Mucosa of descending colon (tissue), 3 donors: ENCODE results near the gene FDPS. TPM values are rescaled to one million over a fixed set of nuclear protein-coding genes. Genes with fewer than 3 reads are reported as not detected.
"Not testable (repeated sequence)": the region's sequence is repeated elsewhere in the genome, so short reads cannot be mapped to it uniquely, and the experiment has no call there.

Source experiments
- ATAC-seq: fragments of 200-7000 bp; cut with Tn5 transposase; one replicate; pipeline ENCODE4 v1.9.1; 2020; ENCODE audit warnings: mild to moderate bottlenecking, moderate library complexity
- DNase-seq, 3 donors: peaks; one replicate each; pipeline ENCODE4 v3.0.0-alpha.2; 2020
- H3K36me3 ChIP-seq: fragments of 200-600 bp; one replicate; pipeline ENCODE4 v1.8.0; 2021; ENCODE audit warnings: low read depth, mild to moderate bottlenecking
- H3K4me1 ChIP-seq: fragments of 200-600 bp; one replicate; pipeline ENCODE4 v1.8.0; 2021; ENCODE audit warnings: low read depth, mild to moderate bottlenecking
- H3K4me3 ChIP-seq: fragments of 200-600 bp; one replicate; pipeline ENCODE4 v1.8.0; 2021; ENCODE audit warnings: mild to moderate bottlenecking
- H3K9me3 ChIP-seq: fragments of 200-600 bp; one replicate; pipeline ENCODE4 v1.8.0; 2021; ENCODE audit warnings: mild to moderate bottlenecking
- CTCF ChIP-seq: fragments of 200-600 bp; IDR thresholded peaks from one replicate; pipeline ENCODE4 v1.8.0; 2022; ENCODE audit warnings: antibody characterized with exemption, mild to moderate bottlenecking
- intact Hi-C, 2 donors: fragments of 100-400 bp; cut with DNase I in 1 of 2; cut with micrococcal nuclease in 1 of 2; formaldehyde crosslinking; loops; one replicate each; pipeline versions ENCODE4 v1.11.0 to v1.11.1; 2022; cut with DNase I, micrococcal nuclease
- total RNA-seq, 3 donors: library from RNA; stranded (reverse); fragmentation: NEBNext Ultra II Directional in 2 of 3; extraction: Animal tissue kit (Norgen Biotek cat#: 25700) in 2 of 3; gene quantifications; one replicate each; pipeline versions ENCODE4 v1.2.1 to v1.2.4, GENCODE V29; 2021 to 2023
- donor health status: DM: no; HTN: no; CAD: no; lungs with moderate emphysema.
- donor health status: DM: no; HTN: no; CAD: no.
- donor health status: DM: no; HTN: yes; CAD: no.

FDPS gene
- total RNA-seq, 3 donors from 2014 or later = 130 to 244 (median 222) TPM

- intact Hi-C loops = no loop called here
- Histone ChIP-seq H3K4me1 (no peaks in the 10 kb centered on the region), H3K9me3 (no peaks in the 10 kb centered on the region), H3K4me3 (no peak overlapping the region), H3K36me3 (no peaks in the 10 kb centered on the region)
- ATAC-seq (no peak), DNase-seq (no peak)
- TF ChIP-seq CTCF = no peak
Observed at GRCh38 chr1:155287987-155288543, 20.6 kb upstream of the FDPS start.

DNA sequence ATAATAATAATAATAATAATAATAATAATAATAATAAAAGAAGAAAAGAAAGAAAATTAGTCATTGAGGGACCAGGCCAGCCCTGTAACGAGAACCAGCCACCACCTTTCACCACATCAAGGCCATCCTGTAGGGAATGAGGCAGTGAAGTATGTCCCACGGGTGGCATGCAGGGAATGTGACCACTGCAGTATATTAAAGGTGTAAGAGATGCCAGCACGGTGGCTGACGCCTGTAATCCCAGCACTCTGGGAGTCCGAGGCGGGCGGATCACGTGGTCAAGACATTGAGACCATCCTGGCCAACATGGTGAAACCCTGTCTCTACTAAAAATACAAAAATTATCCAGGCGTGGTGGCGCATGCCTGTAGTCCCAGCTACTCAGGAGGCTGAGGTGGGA lies 17.7 kb upstream of the FDPS start:
- H3K4me3 ChIP-seq, H3K9me3 ChIP-seq, DNase-seq, intact Hi-C loops, ATAC-seq, H3K4me1 ChIP-seq, H3K36me3 ChIP-seq: not testable (repeated sequence)

- no peaks in the 10 kb centered on the region for H3K36me3 ChIP-seq
- no peak overlapping the region for H3K4me3 ChIP-seq
- intact Hi-C loops = no loop called here
- TF ChIP-seq CTCF = no peak
- peaks cover 6% of the 10 kb centered on the region for H3K4me1 ChIP-seq
- H3K9me3 ChIP-seq = no peaks in the 10 kb centered on the region
- DNase-seq = no peak
- ATAC-seq = no peak
Observed at GRCh38 chr1:155293086-155293749, 15.4 kb upstream of the FDPS start.

DNA sequence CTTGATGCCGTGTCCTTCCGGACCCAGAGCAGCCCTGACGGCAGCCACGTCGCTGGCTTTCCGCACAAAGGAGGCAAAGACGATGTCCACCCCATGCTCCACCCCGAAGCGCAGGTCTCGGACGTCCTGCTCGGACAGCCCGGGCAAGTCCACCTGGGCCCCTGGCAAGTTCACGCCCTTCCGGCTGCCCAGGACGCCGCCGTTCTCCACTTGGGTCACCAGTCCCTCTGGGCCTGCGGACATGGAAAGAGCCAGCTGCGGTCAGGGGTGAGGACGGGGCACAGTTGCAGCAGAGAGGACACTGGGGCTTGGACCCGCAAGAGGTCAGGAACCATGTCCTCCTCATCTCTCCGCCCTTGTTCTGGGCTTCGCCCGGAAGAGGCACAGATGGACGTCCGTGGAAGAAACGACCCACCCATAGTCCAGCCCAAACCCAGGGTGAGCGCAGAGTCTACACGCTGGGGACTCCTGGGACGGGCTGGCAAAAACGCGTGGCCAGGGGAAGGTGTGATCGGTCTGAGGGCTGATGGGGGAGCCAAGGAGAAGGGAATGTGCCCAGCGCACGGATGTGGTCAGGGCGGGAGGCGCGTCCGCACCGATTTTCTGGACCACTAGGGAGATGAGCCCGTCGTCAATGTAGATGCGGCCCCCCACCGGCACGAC lies 14.0 kb upstream of the FDPS start:
- H3K4me3 ChIP-seq = no peak overlapping the region
- TF ChIP-seq CTCF = no peak
- intact Hi-C loops = no loop called here
- no peaks in the 10 kb centered on the region for H3K9me3 ChIP-seq
- peaks cover 6% of the 10 kb centered on the region for H3K4me1 ChIP-seq
- no peaks in the 10 kb centered on the region for H3K36me3 ChIP-seq
- peak; percentile 7 for ATAC-seq
- no peak for DNase-seq

GRCh38 chr1:155295183-155295941 lies 13.3 kb upstream of the FDPS start:
- Histone ChIP-seq H3K4me1 (peaks cover 6% of the 10 kb centered on the region), H3K36me3 (no peaks in the 10 kb centered on the region), H3K9me3 (no peaks in the 10 kb centered on the region), H3K4me3 (no peak overlapping the region)
- ATAC-seq = peak; percentile 61
- TF ChIP-seq CTCF = no peak
- intact Hi-C loops = no loop called here
- no peak for DNase-seq

DNA sequence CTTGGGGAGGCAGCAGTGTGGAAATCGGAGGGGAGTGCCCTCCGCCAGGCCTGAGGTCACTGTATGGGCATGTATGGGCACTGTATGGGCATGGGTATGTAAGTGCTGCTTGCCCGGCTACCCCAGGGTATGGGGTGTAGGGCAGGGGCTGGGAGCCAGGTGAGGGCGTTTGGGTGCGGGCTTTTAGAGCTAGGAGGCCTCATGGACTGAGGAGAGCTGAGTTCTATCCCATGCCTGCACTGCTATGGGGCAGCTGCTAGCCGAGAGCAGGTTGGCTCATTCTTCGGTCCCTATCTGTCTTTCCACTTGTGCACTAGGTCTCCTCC lies 12.8 kb upstream of the FDPS start:
- intact Hi-C loops = no loop called here
- no peak for TF ChIP-seq CTCF
- no peak for DNase-seq
- Histone ChIP-seq H3K36me3 (no peaks in the 10 kb centered on the region), H3K4me3 (no peak overlapping the region), H3K4me1 (peaks cover 9% of the 10 kb centered on the region), H3K9me3 (no peaks in the 10 kb centered on the region)
- ATAC-seq = no peak
